ENCODE measurements around the gene ACACA.
A peak's percentile ranks its signal among the peaks of the same experiment; 100 is the strongest.

Gene ACACA

GRCh38 chr17:37052450-37052849, 354.2 kb downstream of the ACACA start:
- no peak overlapping the region for H3K4me3 ChIP-seq (ENCODE audit: low read depth, low read length)
- TF ChIP-seq, protein P1, sequence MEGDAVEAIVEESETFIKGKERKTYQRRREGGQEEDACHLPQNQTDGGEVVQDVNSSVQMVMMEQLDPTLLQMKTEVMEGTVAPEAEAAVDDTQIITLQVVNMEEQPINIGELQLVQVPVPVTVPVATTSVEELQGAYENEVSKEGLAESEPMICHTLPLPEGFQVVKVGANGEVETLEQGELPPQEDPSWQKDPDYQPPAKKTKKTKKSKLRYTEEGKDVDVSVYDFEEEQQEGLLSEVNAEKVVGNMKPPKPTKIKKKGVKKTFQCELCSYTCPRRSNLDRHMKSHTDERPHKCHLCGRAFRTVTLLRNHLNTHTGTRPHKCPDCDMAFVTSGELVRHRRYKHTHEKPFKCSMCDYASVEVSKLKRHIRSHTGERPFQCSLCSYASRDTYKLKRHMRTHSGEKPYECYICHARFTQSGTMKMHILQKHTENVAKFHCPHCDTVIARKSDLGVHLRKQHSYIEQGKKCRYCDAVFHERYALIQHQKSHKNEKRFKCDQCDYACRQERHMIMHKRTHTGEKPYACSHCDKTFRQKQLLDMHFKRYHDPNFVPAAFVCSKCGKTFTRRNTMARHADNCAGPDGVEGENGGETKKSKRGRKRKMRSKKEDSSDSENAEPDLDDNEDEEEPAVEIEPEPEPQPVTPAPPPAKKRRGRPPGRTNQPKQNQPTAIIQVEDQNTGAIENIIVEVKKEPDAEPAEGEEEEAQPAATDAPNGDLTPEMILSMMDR (IDR thresholded peaks at IDR 0.05; ENCODE audit: low read depth, low read length, missing control alignments), result no peak
- DNase-seq (ENCODE audit: low read depth), result no peak

- DNase-seq (ENCODE audit: low read depth), result no peak
- TF ChIP-seq, protein P1 (IDR thresholded peaks at IDR 0.05; ENCODE audit: low read depth, low read length, missing control alignments), result no peak
- no peak overlapping the region for H3K4me3 ChIP-seq (ENCODE audit: low read depth, low read length)
These were observed 354.8 kb downstream of the ACACA start for GRCh38 chr17:37051833-37052232.

- no peak overlapping the region for H3K4me3 ChIP-seq (ENCODE audit: low read depth, low read length)
- DNase-seq (ENCODE audit: low read depth), result no peak
- TF ChIP-seq, protein P1 (IDR thresholded peaks at IDR 0.05; ENCODE audit: low read depth, low read length, missing control alignments), result no peak
These were observed 355.3 kb downstream of the ACACA start for GRCh38 chr17:37051381-37051780.

DNA sequence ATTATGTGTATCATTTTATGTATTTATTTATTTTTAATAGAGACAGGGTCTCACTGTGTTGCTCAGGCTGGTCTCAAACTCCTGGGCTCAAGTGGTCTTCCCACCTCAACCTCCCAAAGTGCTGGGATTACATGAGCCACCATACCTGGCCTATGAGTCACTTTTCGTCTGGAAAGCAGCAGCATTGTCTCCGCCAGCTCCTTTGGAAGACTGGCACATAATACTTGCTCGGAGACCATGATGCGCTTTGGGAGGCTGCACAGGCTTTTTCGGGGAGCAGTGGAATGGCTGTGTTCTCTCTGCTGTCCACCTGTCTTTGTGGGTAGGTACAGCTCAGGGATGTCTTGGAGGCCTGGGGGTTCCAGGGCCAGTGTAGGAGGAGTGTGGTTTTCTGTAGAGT, 355.7 kb downstream of the ACACA start:
- no peak for DNase-seq (ENCODE audit: low read depth)
- TF ChIP-seq, protein P1 (IDR thresholded peaks at IDR 0.05; ENCODE audit: low read depth, low read length, missing control alignments), result no peak
- H3K4me3 ChIP-seq (ENCODE audit: low read depth, low read length), result no peak overlapping the region

DNA sequence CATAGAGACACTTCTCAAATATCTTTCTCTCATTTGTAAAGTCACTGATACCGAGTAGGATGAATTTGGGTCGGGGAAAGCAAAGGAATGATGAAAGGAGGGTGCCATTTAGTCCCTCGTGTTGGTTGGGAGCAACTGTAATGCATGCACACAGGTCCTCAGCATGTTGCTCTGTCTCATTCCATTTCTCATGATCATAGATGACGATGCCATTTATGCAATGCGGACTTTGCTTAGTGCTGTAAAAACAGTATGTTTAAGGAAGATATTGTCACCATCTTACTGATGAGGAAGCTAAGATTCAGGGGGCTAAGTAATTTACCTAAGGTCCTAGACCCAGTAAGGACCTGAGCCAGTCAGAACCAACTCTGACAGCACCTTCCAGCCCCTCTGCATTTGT, 357.8 kb downstream of the ACACA start:
- DNase-seq (ENCODE audit: low read depth), result no peak
- H3K4me3 ChIP-seq (ENCODE audit: low read depth, low read length), result no peak overlapping the region
- TF ChIP-seq, protein P1 (IDR thresholded peaks at IDR 0.05; ENCODE audit: low read depth, low read length, missing control alignments), result no peak

DNA sequence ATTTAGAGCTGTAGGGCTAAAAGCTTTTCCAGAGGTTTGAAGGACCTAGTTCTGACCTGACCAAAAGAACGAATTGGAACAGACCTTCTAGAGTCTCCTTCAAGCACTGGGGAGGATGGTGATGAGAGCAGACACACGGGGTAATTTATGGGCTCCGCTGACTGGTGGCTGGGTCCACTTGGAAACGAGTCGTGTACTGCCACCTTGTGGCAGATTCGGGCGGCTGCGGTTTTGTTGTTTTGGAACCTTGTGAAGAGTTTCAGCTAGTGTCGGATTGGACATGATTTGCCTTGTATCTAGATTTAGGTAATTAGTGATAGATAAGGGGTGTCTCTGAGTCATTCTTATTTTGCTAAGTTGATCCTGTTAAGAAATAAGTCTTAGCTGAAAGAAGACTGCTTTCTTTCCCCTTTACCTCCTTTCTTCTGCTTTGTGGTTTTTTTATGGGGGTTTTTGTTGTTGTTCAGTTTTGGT, 359.0 kb downstream of the ACACA start:
- H3K4me3 ChIP-seq (ENCODE audit: low read depth, low read length), result no peak overlapping the region
- TF ChIP-seq, protein P1 (IDR thresholded peaks at IDR 0.05; ENCODE audit: low read depth, low read length, missing control alignments), result peak; percentile 87
- DNase-seq (ENCODE audit: low read depth), result peak; percentile 46

DNA sequence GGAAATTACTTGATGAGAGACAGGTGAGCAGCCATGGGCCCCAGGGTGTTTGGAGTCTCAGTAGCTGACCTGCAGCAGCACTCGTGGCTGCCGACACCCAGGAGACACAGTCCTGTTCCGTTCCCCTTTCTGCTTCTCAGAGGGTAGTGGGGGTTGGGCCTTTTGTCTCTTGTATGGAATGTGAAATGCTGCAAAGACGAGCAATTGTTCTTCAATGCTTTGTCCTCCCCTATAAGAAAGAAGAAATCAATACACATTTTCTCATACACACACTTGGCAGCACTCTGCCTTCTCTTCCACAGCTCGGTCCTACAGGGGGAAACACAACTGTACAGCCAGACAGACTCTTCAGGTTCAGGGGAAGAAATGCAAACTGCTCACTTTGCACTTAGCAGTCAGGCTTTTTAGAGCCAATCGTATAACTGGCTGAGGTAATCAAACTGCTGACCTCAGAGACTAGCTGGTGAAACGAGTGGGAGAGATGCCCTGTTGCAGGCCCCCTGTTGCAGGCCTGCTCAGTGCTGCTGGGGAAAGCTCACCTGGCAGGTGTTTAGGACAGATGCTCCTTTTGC, 361.2 kb downstream of the ACACA start:
- TF ChIP-seq, protein P1 (IDR thresholded peaks at IDR 0.05; ENCODE audit: low read depth, low read length, missing control alignments), result no peak
- H3K4me3 ChIP-seq (ENCODE audit: low read depth, low read length), result no peak overlapping the region
- DNase-seq (ENCODE audit: low read depth), result no peak

Measured in GM12864 (cell line).